Spleen (tissue), 11 donors: ENCODE results near the gene CAMTA2. TPM values are rescaled to one million over a fixed set of nuclear protein-coding genes. Genes with fewer than 3 reads are reported as not detected.
A peak's percentile ranks its signal among the peaks of the same experiment; 100 is the strongest.

Experiments used
- DNase-seq: peaks from one replicate; pipeline ENCODE4 v3.0.0-alpha.2; 2020
- H3K27ac ChIP-seq, 8 donors: fragments of 200-600 bp; sonication (generic) in 7 of 8; 1 replicate in 4 of 8; 2 replicates in 4 of 8; pipeline versions ENCODE4 v1.5.0 to v1.8.0; 2016 to 2021; ENCODE audit warnings: inconsistent platforms in 4 of 8, mild to moderate bottlenecking in 4 of 8, moderate library complexity in 1 of 8
- H3K27me3 ChIP-seq, 7 donors: fragments of 200-600 bp; sonication (generic) in 6 of 7; replicated peaks in 1 of 7; 1 replicate in 4 of 7; 2 replicates in 3 of 7; pipeline versions ENCODE4 v1.5.0 to v1.8.0; 2016 to 2021; ENCODE audit warnings: inconsistent platforms in 3 of 7, mild to moderate bottlenecking in 1 of 7
- H3K36me3 ChIP-seq, 6 donors: fragments of 200-600 bp; sonication (generic) in 5 of 6; 1 replicate in 4 of 6; 2 replicates in 2 of 6; pipeline versions ENCODE4 v1.5.0 to v1.8.0; 2016 to 2021; ENCODE audit warnings: inconsistent platforms in 2 of 6
- H3K4me1 ChIP-seq, 6 donors: fragments of 200-600 bp; sonication (generic) in 5 of 6; 1 replicate in 3 of 6; 2 replicates in 3 of 6; pipeline versions ENCODE4 v1.5.0 to v1.8.0; 2016 to 2021; ENCODE audit warnings: inconsistent platforms in 3 of 6
- H3K4me3 ChIP-seq, 8 donors: fragments of 200-600 bp; sonication (generic) in 7 of 8; 1 replicate in 4 of 8; 2 replicates in 4 of 8; pipeline versions ENCODE4 v1.5.0 to v1.8.0; 2016 to 2021; ENCODE audit warnings: inconsistent platforms in 4 of 8, mild to moderate bottlenecking in 4 of 8, moderate library complexity in 2 of 8
- H3K9me3 ChIP-seq, 8 donors: fragments of 200-600 bp; sonication (generic) in 7 of 8; 1 replicate in 4 of 8; 2 replicates in 4 of 8; pipeline versions ENCODE4 v1.5.0 to v1.8.0; 2016 to 2021; ENCODE audit warnings: inconsistent platforms in 4 of 8
- CTCF ChIP-seq, 11 experiments: fragments of 200-600 bp in 7 of 11; fragments of 450-650 bp in 4 of 11; sonication (generic) in 4 of 11; IDR thresholded peaks in 8 of 11; conservative IDR thresholded peaks in 3 of 11; 1 replicate in 7 of 11; 2 replicates in 4 of 11; pipeline versions ENCODE4 v1.4.0 to v1.8.0; 2016 to 2021; ENCODE audit warnings: antibody characterized with exemption in 11 of 11, inconsistent platforms in 4 of 11, mild to moderate bottlenecking in 1 of 11
- POLR2A ChIP-seq, 3 donors: fragments of 450-650 bp; IDR thresholded peaks; one replicate each; pipeline ENCODE4 v1.5.1; 2017; ENCODE audit warnings: antibody characterized with exemption in 3 of 3, mild to moderate bottlenecking in 1 of 3
- POLR2AphosphoS5 ChIP-seq, 3 donors: sonication (generic); formaldehyde crosslinking; IDR thresholded peaks; one replicate each; pipeline ENCODE4 v1.5.1; 2017; ENCODE audit warnings: antibody characterized with exemption in 3 of 3
- WGBS, 5 donors: extraction: QIAGEN DNeasy Blood & Tissue Kit in 3 of 5; methylation state at CpG; one replicate each; pipeline versions ENCODE4 v1.1.5 to v1.1.7; 2013 to 2018; 5-methylcytosine and 5-hydroxymethylcytosine counted together
- intact Hi-C: fragments of 100-400 bp; cut with DNase I; formaldehyde crosslinking; loops from one replicate; pipeline ENCODE4 v1.15.0; 2023; ENCODE audit warnings: low total_unique reads
- polyA plus RNA-seq, 3 donors: library from polyadenylated mRNA; stranded (reverse); fragments of 200-250 nt; gene quantifications; one replicate each; pipeline ENCODE4 v1.2.1, GENCODE V29; 2013
- total RNA-seq, 7 donors: library from RNA; depleted of rRNA in 3 of 7; stranded (reverse); fragments of >200 nt in 3 of 7; fragmentation: NEBNext Ultra II Directional in 4 of 7; extraction: Animal tissue kit (Norgen Biotek cat#: 25700) in 4 of 7; gene quantifications; one replicate each; pipeline versions ENCODE4 v1.1.0 to v1.2.1, GENCODE V29; 2016 to 2021
- donor health status: healthy with polysubstance abuse.
- donor health status: DM: no; HTN: no; CAD: no; lungs with moderate emphysema.
- donor health status: DM: no; HTN: no; CAD: no.
- donor health status: Bipolar disorder and iron deficiency.
- donor health status: healthy.
- donor health status: DM: no; HTN: no; CAD: no.
- donor health status: DM: yes; HTN: yes; CAD: no.

The CAMTA2 gene
- total and polyA plus RNA-seq, 10 donors: 21.3 to 79.8 (median 50.5) TPM

- H3K9me3 ChIP-seq: no peaks in the 10 kb centered on the region
- no peak for TF ChIP-seq CTCF (IDR thresholded peaks at IDR 0.05 in 8 of 11, conservative IDR thresholded peaks at IDR 0.05 in 3 of 11)
- TF ChIP-seq POLR2A (IDR thresholded peaks at IDR 0.05): no peak
- TF ChIP-seq POLR2AphosphoS5 (IDR thresholded peaks at IDR 0.05): peak in 2 of 3 donors; percentile 6 to 8
- H3K27me3 ChIP-seq: no peaks in the 10 kb centered on the region
- intact Hi-C loops: no loop called here
- peak; percentile 89 for DNase-seq
- peaks cover 25 to 54% (median 36%) of the 10 kb centered on the region in 6 donors for H3K4me1 ChIP-seq
- H3K27ac ChIP-seq: peak overlapping the region; percentile 89 to 99 (median 98)
- 0 to 9% (median 5%) methylated on average over 16 to 52 of the region's 52 CpGs for WGBS, 5 donors
- H3K4me3 ChIP-seq: peak overlapping the region; percentile 78 to 100 (median 98)
- peaks cover 0 to 21% (median 17%) of the 10 kb centered on the region in 6 donors for H3K36me3 ChIP-seq
These were observed 37.3 kb downstream of the CAMTA2 start for GRCh38 chr17:4950075-4950745.

GRCh38 chr17:4949321-4950074, 38.0 kb downstream of the CAMTA2 start:
- H3K36me3 ChIP-seq: peaks cover 0 to 28% (median 23%) of the 10 kb centered on the region in 6 donors
- peak in 1 of 11 experiments; percentile 9 for TF ChIP-seq CTCF (IDR thresholded peaks at IDR 0.05 in 8 of 11, conservative IDR thresholded peaks at IDR 0.05 in 3 of 11)
- TF ChIP-seq POLR2AphosphoS5 (IDR thresholded peaks at IDR 0.05): peak; percentile 64 to 72 (median 69)
- peak in 1 of 3 donors; percentile 26 for TF ChIP-seq POLR2A (IDR thresholded peaks at IDR 0.05)
- H3K27ac ChIP-seq: peak overlapping the region; percentile 89 to 99 (median 98)
- peak; percentile 94 for DNase-seq
- H3K4me1 ChIP-seq: peaks cover 32 to 61% (median 43%) of the 10 kb centered on the region in 6 donors
- no peaks in the 10 kb centered on the region for H3K27me3 ChIP-seq
- peak overlapping the region; percentile 78 to 100 (median 98) for H3K4me3 ChIP-seq
- intact Hi-C loops: no loop called here
- H3K9me3 ChIP-seq: no peaks in the 10 kb centered on the region
- WGBS, 5 donors: 0 to 1% (median 0%) methylated on average over 5 to 75 of the region's 75 CpGs

DNA sequence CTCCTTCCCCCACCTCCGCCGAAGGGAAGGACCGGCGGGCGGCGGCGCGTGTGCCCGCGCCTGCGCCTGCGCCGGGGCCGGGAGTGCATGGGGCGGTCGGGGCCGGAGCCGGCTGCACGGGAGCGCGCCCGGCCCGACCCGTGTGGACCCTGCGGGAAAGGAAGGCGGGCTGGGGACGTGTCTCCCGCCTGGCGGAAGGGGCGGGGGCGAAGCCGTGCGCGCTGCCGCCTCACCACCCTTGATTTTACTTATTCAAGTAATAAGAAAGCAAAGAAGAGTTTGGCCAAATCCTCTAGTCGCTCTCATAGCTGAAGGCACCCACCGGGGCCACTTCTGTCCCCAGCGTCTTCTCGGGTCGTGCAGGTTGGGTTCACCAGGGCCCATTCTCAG, 38.5 kb downstream of the CAMTA2 start:
- peak; percentile 96 for DNase-seq
- 0 to 1% (median 0%) methylated on average over 27 to 40 of the region's 40 CpGs for WGBS, 5 donors

More for the DNA sequence above, 38.5 kb downstream of the CAMTA2 start:
- peak overlapping the region; percentile 78 to 100 (median 98) for H3K4me3 ChIP-seq
- H3K27me3 ChIP-seq: no peaks in the 10 kb centered on the region
- no peaks in the 10 kb centered on the region for H3K9me3 ChIP-seq
- intact Hi-C loops: no loop called here
- H3K36me3 ChIP-seq: peaks cover 0 to 34% (median 27%) of the 10 kb centered on the region in 6 donors
- peaks cover 38 to 66% (median 48%) of the 10 kb centered on the region in 6 donors for H3K4me1 ChIP-seq
- TF ChIP-seq POLR2AphosphoS5 (IDR thresholded peaks at IDR 0.05) (peak in 2 of 3 donors; percentile 57 to 66), CTCF (IDR thresholded peaks at IDR 0.05 in 8 of 11, conservative IDR thresholded peaks at IDR 0.05 in 3 of 11) (no peak)
- peak overlapping the region; percentile 89 to 99 (median 98) for H3K27ac ChIP-seq
